Muscle layer of colon (tissue), 2 donors: ENCODE results near the gene ENTPD8.

Experiments
- H3K27ac ChIP-seq: one replicate; pipeline ENCODE4 v1.7.0; 2013; ENCODE audit warnings: low read depth, mild to moderate bottlenecking, low read length, moderate library complexity
- H3K27me3 ChIP-seq, 2 donors: one replicate each; pipeline ENCODE4 v1.7.0; 2013; ENCODE audit warnings: low read length in 2 of 2, mild to moderate bottlenecking in 2 of 2; ENCODE audit not compliant: insufficient read depth in 2 of 2, control insufficient read depth in 1 of 2
- H3K36me3 ChIP-seq: one replicate; pipeline ENCODE4 v1.7.0; 2013; ENCODE audit warnings: mild to moderate bottlenecking, low read length; ENCODE audit not compliant: insufficient read depth
- H3K4me1 ChIP-seq: one replicate; pipeline ENCODE4 v1.7.0; 2013; ENCODE audit warnings: mild to moderate bottlenecking, low read length; ENCODE audit not compliant: insufficient read depth
- H3K4me3 ChIP-seq, 2 donors: one replicate each; pipeline ENCODE4 v1.7.0; 2013; ENCODE audit warnings: low read length in 2 of 2, low read depth in 1 of 2, mild to moderate bottlenecking in 1 of 2, moderate library complexity in 1 of 2
- H3K9ac ChIP-seq: one replicate; pipeline ENCODE4 v1.7.0; 2013; ENCODE audit warnings: low read length
- H3K9me3 ChIP-seq: one replicate; pipeline ENCODE4 v1.7.0; 2013; ENCODE audit warnings: mild to moderate bottlenecking, low read length
- donor health status: abdominal sarcoma.
- donor health status: Adenocarcinoma of cecum.

ENTPD8 gene

DNA sequence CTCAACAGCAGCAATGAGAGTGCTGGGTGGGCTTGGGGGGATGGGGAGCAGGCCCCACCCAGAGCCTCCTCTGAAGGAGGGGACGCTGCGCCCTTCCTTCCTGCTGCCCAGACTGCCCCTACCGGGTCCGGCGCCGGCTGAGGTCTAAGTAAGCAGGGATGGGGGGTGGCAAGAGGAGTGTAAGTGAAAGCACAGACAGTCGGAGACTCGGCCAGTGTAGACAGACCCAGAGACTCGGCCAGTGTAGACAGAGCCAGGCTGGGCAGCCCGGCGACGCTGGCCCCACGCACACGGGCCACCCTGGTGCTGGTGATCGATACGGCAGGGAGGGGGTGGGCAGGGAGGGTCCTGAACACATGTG is 7.4 kb upstream of the ENTPD8 start:
- Histone ChIP-seq H3K27ac (no peak overlapping the region), H3K9ac (no peak overlapping the region), H3K4me3 (no peak overlapping the region), H3K36me3 (no peaks in the 10 kb centered on the region), H3K4me1 (no peaks in the 10 kb centered on the region), H3K9me3 (no peaks in the 10 kb centered on the region), H3K27me3 (peaks cover 0 to 4% of the 10 kb centered on the region in 2 donors)

DNA sequence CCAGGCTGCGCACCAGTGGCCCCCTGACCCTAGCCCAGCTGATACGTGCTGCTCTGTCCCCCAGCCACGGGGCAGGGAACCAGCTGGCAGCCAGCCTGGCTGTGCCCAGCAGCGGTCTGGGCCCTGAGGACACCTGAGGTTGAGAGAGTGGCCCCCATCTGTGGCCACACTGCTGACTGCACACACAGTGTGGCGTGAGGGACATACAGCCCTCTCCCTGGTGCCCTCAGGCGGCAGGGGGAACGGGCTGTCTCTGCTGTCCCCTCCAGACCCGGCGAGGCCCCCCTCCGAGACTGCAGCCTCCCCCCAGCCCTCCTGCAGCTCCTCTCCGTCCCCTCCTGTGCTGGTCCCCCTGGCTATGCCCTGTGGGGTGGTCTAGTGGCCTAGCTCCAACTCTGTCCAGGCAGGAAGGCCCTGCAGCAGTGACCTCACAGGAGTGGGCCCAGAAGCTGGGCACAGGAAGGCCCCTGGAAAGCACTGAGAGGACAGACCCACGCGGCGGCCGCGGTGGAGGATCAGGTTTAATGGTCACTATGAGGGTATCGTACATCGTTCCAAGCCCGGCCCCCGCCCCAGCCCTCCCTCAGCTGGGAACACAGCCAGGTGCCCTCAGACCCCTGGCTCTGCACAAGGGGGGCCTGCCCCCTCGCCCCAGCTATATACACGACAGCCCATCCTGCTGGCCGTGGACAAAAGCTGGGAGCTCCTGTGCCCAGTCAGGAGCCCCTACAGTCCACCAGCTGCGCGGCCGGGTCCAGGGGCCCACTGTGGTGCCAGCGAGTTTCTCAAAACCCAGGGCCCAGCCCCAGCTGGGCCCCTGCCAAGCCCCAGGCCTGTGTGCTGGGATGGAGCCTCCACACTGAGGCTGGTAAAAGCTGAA is 6.8 kb upstream of the ENTPD8 start:
- H3K9me3 ChIP-seq = no peaks in the 10 kb centered on the region
- no peaks in the 10 kb centered on the region for H3K4me1 ChIP-seq
- no peaks in the 10 kb centered on the region for H3K36me3 ChIP-seq
- no peak overlapping the region for H3K27ac ChIP-seq
- H3K4me3 ChIP-seq = no peak overlapping the region
- peaks cover 0 to 4% of the 10 kb centered on the region in 2 donors for H3K27me3 ChIP-seq
- no peak overlapping the region for H3K9ac ChIP-seq

DNA sequence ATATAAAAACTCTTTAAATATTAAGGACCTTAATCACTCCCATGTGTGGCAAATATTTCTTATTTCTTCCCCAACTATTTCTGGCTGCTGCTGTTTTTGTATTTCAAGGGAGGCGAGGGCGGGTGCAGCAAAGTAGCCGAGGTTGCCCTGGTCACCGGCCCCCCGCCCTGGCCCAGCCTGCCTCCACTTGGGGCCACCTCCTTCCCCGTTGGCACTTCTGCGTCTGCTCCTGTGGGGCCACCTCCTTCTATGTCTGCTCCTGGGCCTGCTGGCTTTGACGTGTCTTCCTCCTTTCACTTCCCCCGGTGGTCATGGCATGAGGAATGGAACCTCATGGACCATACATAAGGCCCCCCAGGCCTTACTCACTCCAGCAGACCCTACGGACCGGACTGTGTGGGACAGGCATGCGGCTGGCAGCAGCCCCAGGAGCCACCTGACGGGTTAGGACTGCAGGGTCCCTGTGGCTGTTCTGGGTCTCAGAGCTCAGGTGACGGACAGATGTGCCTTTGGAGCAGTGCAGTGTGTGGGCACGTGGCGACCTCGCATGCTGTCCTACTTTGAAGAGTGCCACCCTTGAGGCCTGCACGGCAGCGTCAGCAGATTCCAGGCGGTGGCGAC is 5.8 kb upstream of the ENTPD8 start:
- Histone ChIP-seq H3K4me1 (no peaks in the 10 kb centered on the region), H3K4me3 (no peak overlapping the region), H3K27me3 (peaks cover 0 to 4% of the 10 kb centered on the region in 2 donors), H3K36me3 (no peaks in the 10 kb centered on the region), H3K9ac (no peak overlapping the region), H3K27ac (no peak overlapping the region), H3K9me3 (no peaks in the 10 kb centered on the region)

- no peaks in the 10 kb centered on the region for H3K36me3 ChIP-seq
- H3K9ac ChIP-seq = no peak overlapping the region
- no peak overlapping the region for H3K4me3 ChIP-seq
- H3K4me1 ChIP-seq = no peaks in the 10 kb centered on the region
- no peak overlapping the region for H3K27ac ChIP-seq
- H3K27me3 ChIP-seq = peaks cover 0 to 4% of the 10 kb centered on the region in 2 donors
- H3K9me3 ChIP-seq = no peaks in the 10 kb centered on the region
These were observed 4.8 kb upstream of the ENTPD8 start for GRCh38 chr9:137445930-137446431.

DNA sequence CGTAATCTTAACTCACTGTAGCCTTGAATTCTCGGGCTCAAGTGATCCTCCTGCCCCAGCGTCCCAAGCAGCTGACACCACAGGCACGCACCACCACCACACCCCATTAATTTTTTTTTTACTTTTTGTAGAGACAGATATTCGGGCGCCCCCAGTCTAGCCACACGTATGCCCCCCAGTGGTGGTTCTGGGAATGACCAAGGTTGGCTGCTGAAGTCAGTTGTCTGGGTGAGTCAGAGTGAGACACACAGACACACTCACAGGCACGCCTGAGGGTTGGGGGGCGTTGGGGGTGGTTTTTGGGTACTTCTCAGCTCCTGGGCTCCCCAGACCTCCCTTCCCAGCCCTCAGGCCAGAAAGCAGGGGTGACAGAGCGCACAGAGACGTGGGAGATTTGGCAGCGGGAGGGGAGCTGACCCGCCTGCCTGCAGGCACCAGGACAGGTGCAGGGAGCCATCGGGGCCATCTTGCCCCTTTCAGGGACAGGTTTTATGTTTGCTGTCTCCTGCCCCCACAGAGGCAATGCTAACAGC is 4.2 kb upstream of the ENTPD8 start:
- Histone ChIP-seq H3K27me3 (peaks cover 0 to 4% of the 10 kb centered on the region in 2 donors), H3K27ac (no peak overlapping the region), H3K36me3 (no peaks in the 10 kb centered on the region), H3K4me1 (no peaks in the 10 kb centered on the region), H3K9ac (no peak overlapping the region), H3K4me3 (no peak overlapping the region), H3K9me3 (no peaks in the 10 kb centered on the region)

GRCh38 chr9:137444106-137444790 is 3.1 kb upstream of the ENTPD8 start:
- no peaks in the 10 kb centered on the region for H3K4me1 ChIP-seq
- H3K4me3 ChIP-seq = no peak overlapping the region
- H3K27me3 ChIP-seq = peaks cover 0 to 7% of the 10 kb centered on the region in 2 donors
- H3K9ac ChIP-seq = no peak overlapping the region
- no peaks in the 10 kb centered on the region for H3K36me3 ChIP-seq
- H3K27ac ChIP-seq = no peak overlapping the region
- H3K9me3 ChIP-seq = no peaks in the 10 kb centered on the region

GRCh38 chr9:137441935-137442321 is 771 bp upstream of the ENTPD8 start:
- H3K4me3 ChIP-seq = no peak overlapping the region
- H3K9me3 ChIP-seq = no peaks in the 10 kb centered on the region
- no peaks in the 10 kb centered on the region for H3K36me3 ChIP-seq
- no peak overlapping the region for H3K9ac ChIP-seq
- peaks cover 0 to 30% of the 10 kb centered on the region in 2 donors for H3K27me3 ChIP-seq
- no peak overlapping the region for H3K27ac ChIP-seq
- no peaks in the 10 kb centered on the region for H3K4me1 ChIP-seq

- Histone ChIP-seq H3K4me3 (no peak overlapping the region), H3K9me3 (no peaks in the 10 kb centered on the region), H3K36me3 (no peaks in the 10 kb centered on the region), H3K27ac (no peak overlapping the region), H3K4me1 (no peaks in the 10 kb centered on the region), H3K27me3 (peaks cover 0 to 29% of the 10 kb centered on the region in 2 donors), H3K9ac (no peak overlapping the region)
These were observed 1.9 kb downstream of the ENTPD8 start for GRCh38 chr9:137439158-137439714.

GRCh38 chr9:137438591-137439157 is 2.5 kb downstream of the ENTPD8 start:
- H3K9ac ChIP-seq = no peak overlapping the region
- H3K36me3 ChIP-seq = no peaks in the 10 kb centered on the region
- H3K4me1 ChIP-seq = no peaks in the 10 kb centered on the region
- no peaks in the 10 kb centered on the region for H3K9me3 ChIP-seq
- H3K4me3 ChIP-seq = no peak overlapping the region
- no peak overlapping the region for H3K27ac ChIP-seq
- H3K27me3 ChIP-seq = peaks cover 0 to 26% of the 10 kb centered on the region in 2 donors

- Histone ChIP-seq H3K9me3 (no peaks in the 10 kb centered on the region), H3K9ac (no peak overlapping the region), H3K36me3 (no peaks in the 10 kb centered on the region), H3K4me3 (no peak overlapping the region), H3K27ac (no peak overlapping the region), H3K4me1 (no peaks in the 10 kb centered on the region), H3K27me3 (peaks cover 0 to 26% of the 10 kb centered on the region in 2 donors)
These were observed 3.2 kb downstream of the ENTPD8 start for GRCh38 chr9:137437691-137438590.
